A549 (cell line): ENCODE data around the gene CPED1. TPM values are rescaled to one million over a fixed set of nuclear protein-coding genes. Genes with fewer than 3 reads are reported as not detected.

Experiments used
- ATAC-seq, 2 experiments: fragments of 200-7000 bp in 1 of 2; fragments of >200 bp in 1 of 2; cut with Nextera tagmentation in 1 of 2; cut with Tn5 transposase in 1 of 2; 3 replicates each; pipeline versions ENCODE4 v1.8.0 to v1.9.1; 2018 to 2020; ENCODE audit warnings: mild to moderate bottlenecking in 1 of 2, moderate library complexity in 1 of 2
- CTCF ChIA-PET: fragments of 300-600 bp; sonication (Branson Sonifier 250); formaldehyde crosslinking; extraction: SDS; loops from one replicate; lab custom pipeline; 2021; ENCODE audit warnings: antibody characterized with exemption, inconsistent platforms; lab: Yijun Ruan, JAX
- POLR2A ChIA-PET: fragments of 350-600 bp; formaldehyde crosslinking; extraction: SDS; loops from one replicate; lab custom pipeline; 2021; ENCODE audit warnings: antibody characterized with exemption, inconsistent platforms; lab: Yijun Ruan, JAX
- DNase-seq, 2 experiments: peaks; one replicate each; pipeline versions ENCODE4 v3.0.0 to v3.0.0-alpha.2; 2011 to 2016; ENCODE audit warnings: low read depth in 1 of 2, low spot score in 1 of 2
- FAIRE-seq: peaks from 2 replicates; lab custom pipeline; 2011; peaks lifted over from hg19 to GRCh38; lab: Jason Lieb, UNC
- H3K27ac ChIP-seq, 2 experiments: fragments of >200 bp; sonication (Bioruptor Twin); formaldehyde crosslinking; 3 replicates each; pipeline ENCODE4 v1.5.1; 2016 to 2017
- H3K4me1 ChIP-seq: fragments of >200 bp; sonication (Bioruptor Twin); formaldehyde crosslinking; 3 replicates; pipeline ENCODE4 v1.6.1; 2016
- H3K4me2 ChIP-seq: fragments of >200 bp; sonication (Bioruptor Twin); formaldehyde crosslinking; 3 replicates; pipeline ENCODE4 v1.6.1; 2016
- H3K4me3 ChIP-seq: fragments of >200 bp; sonication (Bioruptor Twin); formaldehyde crosslinking; 3 replicates; pipeline ENCODE4 v1.5.1; 2016
- H3K9me3 ChIP-seq: fragments of >200 bp; sonication (Bioruptor Twin); formaldehyde crosslinking; 3 replicates; pipeline ENCODE4 v1.6.1; 2016
- BCL3 ChIP-seq: fragments of >200 bp; sonication (Bioruptor Twin); formaldehyde crosslinking; IDR thresholded peaks from 3 replicates; pipeline ENCODE4 v1.6.1; 2016
- CBX2 ChIP-seq: fragments of 200-600 bp; sonication (generic); IDR thresholded peaks from 2 replicates; pipeline ENCODE4 v1.6.1; 2016; ENCODE audit warnings: low read depth, mild to moderate bottlenecking, borderline replicate concordance
- CEBPB ChIP-seq, 2 experiments: fragments of >200 bp in 1 of 2; sonication (Bioruptor Twin) in 1 of 2; formaldehyde crosslinking in 1 of 2; IDR thresholded peaks; 2 replicates each; pipeline ENCODE4 v1.6.1; 2012 to 2016
- CTCF ChIP-seq: fragments of >200 bp; sonication (Bioruptor Twin); formaldehyde crosslinking; IDR thresholded peaks from 3 replicates; pipeline ENCODE4 v1.5.1; 2016
- EHF ChIP-seq: fragments of 250-450 bp; sonication (Bioruptor Pico); IDR thresholded peaks from 2 replicates; pipeline ENCODE4 v1.5.0; 2020; ENCODE audit warnings: mild to moderate bottlenecking
- EHMT2 ChIP-seq: fragments of 200-600 bp; sonication (generic); IDR thresholded peaks from 2 replicates; pipeline ENCODE4 v1.6.1; 2016; ENCODE audit warnings: antibody characterized with exemption, low read depth, mild to moderate bottlenecking, moderate library complexity
- EP300 ChIP-seq, 2 experiments: fragments of >200 bp; sonication (Bioruptor Twin); formaldehyde crosslinking; IDR thresholded peaks; 2 replicates in 1 of 2; 3 replicates in 1 of 2; pipeline ENCODE4 v1.6.1; 2016 to 2017
- ESRRA ChIP-seq: fragments of 150-350 bp; IDR thresholded peaks from 2 replicates; pipeline ENCODE4 v1.6.1; 2014; ENCODE audit warnings: mild to moderate bottlenecking, low read length, borderline replicate concordance
- FOSL2 ChIP-seq, 2 experiments: fragments of 450-650 bp in 1 of 2; fragments of >200 bp in 1 of 2; sonication (Bioruptor Twin) in 1 of 2; formaldehyde crosslinking; IDR thresholded peaks; 2 replicates each; pipeline versions ENCODE4 v1.5.0 to v1.6.1; 2016 to 2020; ENCODE audit warnings: mild to moderate bottlenecking in 1 of 2, moderate library complexity in 1 of 2
- FOXS1 ChIP-seq: fragments of 250-450 bp; sonication (Bioruptor Pico); IDR thresholded peaks from 2 replicates; pipeline ENCODE4 v1.5.0; 2020; ENCODE audit warnings: mild to moderate bottlenecking, moderate library complexity
- GATA3 ChIP-seq: IDR thresholded peaks from 2 replicates; pipeline ENCODE4 v1.6.1; 2012; ENCODE audit warnings: borderline replicate concordance
- HEYL ChIP-seq: fragments of 250-450 bp; sonication (Bioruptor Pico); IDR thresholded peaks from 2 replicates; pipeline ENCODE4 v1.8.0; 2021; ENCODE audit warnings: mild to moderate bottlenecking, moderate library complexity
- HMGXB4 ChIP-seq: fragments of 250-450 bp; sonication (Bioruptor Pico); IDR thresholded peaks from 2 replicates; pipeline ENCODE4 v1.5.0; 2021; ENCODE audit warnings: mild to moderate bottlenecking, moderate library complexity, borderline replicate concordance
- HOXB5 ChIP-seq: fragments of 250-450 bp; sonication (Bioruptor Pico); IDR thresholded peaks from 2 replicates; pipeline ENCODE4 v1.5.0; 2020; ENCODE audit warnings: mild to moderate bottlenecking, moderate library complexity
- JUN ChIP-seq, 2 experiments: fragments of >200 bp; sonication (Bioruptor Twin); formaldehyde crosslinking; IDR thresholded peaks; 2 replicates in 1 of 2; 3 replicates in 1 of 2; pipeline ENCODE4 v1.6.1; 2016 to 2017
- KDM1A ChIP-seq: fragments of 200-600 bp; sonication (generic); IDR thresholded peaks from 2 replicates; pipeline ENCODE4 v1.6.1; 2016; ENCODE audit warnings: low read depth, mild to moderate bottlenecking
- MAFK ChIP-seq: fragments of 450-650 bp; IDR thresholded peaks from 2 replicates; pipeline ENCODE4 v1.6.1; 2014; ENCODE audit not compliant: partially characterized antibody
- MYC ChIP-seq: IDR thresholded peaks from 2 replicates; pipeline ENCODE4 v1.6.1; 2012; ENCODE audit warnings: mild to moderate bottlenecking, inconsistent platforms, low read length, improper control_type of control experiment, borderline replicate concordance
- NFE2L2 ChIP-seq: fragments of 150-350 bp; conservative IDR thresholded peaks from 2 replicates; pipeline ENCODE4 v1.6.1; 2014; ENCODE audit warnings: low read length
- POLR2AphosphoS2 ChIP-seq: conservative IDR thresholded peaks from 2 replicates; pipeline ENCODE4 v1.6.1; 2012; ENCODE audit warnings: low read length, improper control_type of control experiment, inconsistent platforms
- RCOR1 ChIP-seq: fragments of 150-350 bp; IDR thresholded peaks from 2 replicates; pipeline ENCODE4 v1.6.1; 2014; ENCODE audit warnings: antibody characterized with exemption, low read length, low read depth
- REST ChIP-seq: fragments of 200-600 bp; sonication (generic); IDR thresholded peaks from 2 replicates; pipeline ENCODE4 v1.6.1; 2016; ENCODE audit warnings: antibody characterized with exemption, mild to moderate bottlenecking, moderate library complexity
- RNF2 ChIP-seq: fragments of 200-600 bp; sonication (generic); IDR thresholded peaks from 2 replicates; pipeline ENCODE4 v1.6.1; 2016; ENCODE audit warnings: low read depth, mild to moderate bottlenecking, antibody characterized with exemption, moderate library complexity, borderline replicate concordance
- TP53 ChIP-seq: fragments of 250-450 bp; sonication (Bioruptor Pico); IDR thresholded peaks from 2 replicates; pipeline ENCODE4 v1.5.0; 2021; ENCODE audit warnings: mild to moderate bottlenecking, moderate library complexity
- WGBS: methylation state at CpG from one replicate; pipeline ENCODE4 v1.1.6; 2017; ENCODE audit errors: missing lambda C conversion rate; 5-methylcytosine and 5-hydroxymethylcytosine counted together
- polyA plus RNA-seq, 4 experiments: library from polyadenylated mRNA; depleted of rRNA in 3 of 4; stranded (reverse); fragments of >200 nt; fragmentation: RNase III in 1 of 4; extraction: RNeasy Plus Mini Kit Qiagen cat#74134 plus additional on column Dnase treatment in 1 of 4; gene quantifications; 2 replicates in 3 of 4; 3 replicates in 1 of 4; pipeline ENCODE4 v1.2.3, GENCODE V29; 2011 to 2017

The CPED1 gene
- polyA plus RNA-seq, 2 of the 4 experiments (the other 2 are of a cell fraction) = 0.03 TPM; not detected in 1

- 50% methylated on average over 4 of the region's 4 CpGs for WGBS
- ChIA-PET POLR2A (no interaction called here), CTCF (interaction anchor here (0.6 to 1.9 kb wide), 4 partner anchors 15 to 526 kb away, joined by 3 to 6 read pairs (median 3); no protein-coding TSS in a partner anchor)
Observed at GRCh38 chr7:121331048-121331447, 342.5 kb downstream of the CPED1 start.

GRCh38 chr7:121331574-121331973 is 343.1 kb downstream of the CPED1 start:
- no peak overlapping the region for H3K27ac ChIP-seq
- CTCF ChIA-PET = interaction anchor here (0.7 kb wide), 1 partner anchor 526 kb away, joined by 3 read pairs; no protein-coding TSS in a partner anchor
- H3K4me1 ChIP-seq = peaks cover 18% of the 10 kb centered on the region; the same call in 2 of the 3 replicates
- WGBS = 42% methylated on average over 5 of the region's 5 CpGs
- POLR2A ChIA-PET = no interaction called here
- no peak for TF ChIP-seq REST
- TF ChIP-seq GATA3 = no peak
- no peak for TF ChIP-seq MAFK
- TF ChIP-seq FOSL2 (IDR thresholded peaks at IDR 0.05) = no peak
- TF ChIP-seq FOSL2 (CRISPR knock-in tag; IDR thresholded peaks at IDR 0.05) = no peak
- no peak for TF ChIP-seq EHF (CRISPR knock-in tag)
- no peak for TF ChIP-seq HOXB5 (CRISPR knock-in tag)
- TF ChIP-seq BCL3 = no peak
- TF ChIP-seq POLR2AphosphoS2 = no peak
- TF ChIP-seq EP300 (IDR thresholded peaks at IDR 0.05) = no peak
- no peak overlapping the region for H3K4me2 ChIP-seq
- no peaks in the 10 kb centered on the region for H3K9me3 ChIP-seq
- FAIRE-seq (no peak), ATAC-seq (no peak), DNase-seq (no peak)
- no peak overlapping the region for H3K4me3 ChIP-seq

More at GRCh38 chr7:121331048-121331447, 342.5 kb downstream of the CPED1 start:
- no peak for ATAC-seq
- Histone ChIP-seq H3K4me2 (no peak overlapping the region), H3K4me1 (peaks cover 18% of the 10 kb centered on the region; the same call in 2 of the 3 replicates), H3K4me3 (no peak overlapping the region), H3K27ac (no peak overlapping the region), H3K9me3 (no peaks in the 10 kb centered on the region)
- FAIRE-seq = no peak
- TF ChIP-seq CEBPB (IDR thresholded peaks at IDR 0.05) (no peak), MAFK (no peak), CBX2 (no peak), NFE2L2 (no peak), MYC (no peak), EHMT2 (no peak)
- no peak for DNase-seq

- 77% methylated on average over 4 of the region's 4 CpGs for WGBS
- CTCF ChIA-PET = no interaction called here
- Histone ChIP-seq H3K4me3 (no peak overlapping the region), H3K9me3 (no peaks in the 10 kb centered on the region), H3K27ac (no peak overlapping the region), H3K4me1 (peaks cover 12% of the 10 kb centered on the region; the same call in 2 of the 3 replicates), H3K4me2 (no peak overlapping the region)
- TF ChIP-seq CTCF (no peak), EHMT2 (no peak), HEYL (no peak), BCL3 (no peak), HMGXB4 (CRISPR knock-in tag) (no peak), JUN (IDR thresholded peaks at IDR 0.05) (no peak), FOXS1 (no peak), RNF2 (no peak), ESRRA (no peak), RCOR1 (no peak), KDM1A (no peak), CEBPB (IDR thresholded peaks at IDR 0.05) (no peak), TP53 (no peak), POLR2AphosphoS2 (no peak)
- ATAC-seq = no peak
- FAIRE-seq = no peak
- no peak for DNase-seq
- POLR2A ChIA-PET = no interaction called here
Observed at GRCh38 chr7:121334376-121334775, 345.9 kb downstream of the CPED1 start.
